NCI-H1092 (cell line): Measurements from ENCODE around the gene LKAAEAR1.

Experiments
- DNase-seq: peaks from one replicate; lab custom pipeline; 2025; lab: John Stamatoyannopoulos, UW

LKAAEAR1 gene

DNA sequence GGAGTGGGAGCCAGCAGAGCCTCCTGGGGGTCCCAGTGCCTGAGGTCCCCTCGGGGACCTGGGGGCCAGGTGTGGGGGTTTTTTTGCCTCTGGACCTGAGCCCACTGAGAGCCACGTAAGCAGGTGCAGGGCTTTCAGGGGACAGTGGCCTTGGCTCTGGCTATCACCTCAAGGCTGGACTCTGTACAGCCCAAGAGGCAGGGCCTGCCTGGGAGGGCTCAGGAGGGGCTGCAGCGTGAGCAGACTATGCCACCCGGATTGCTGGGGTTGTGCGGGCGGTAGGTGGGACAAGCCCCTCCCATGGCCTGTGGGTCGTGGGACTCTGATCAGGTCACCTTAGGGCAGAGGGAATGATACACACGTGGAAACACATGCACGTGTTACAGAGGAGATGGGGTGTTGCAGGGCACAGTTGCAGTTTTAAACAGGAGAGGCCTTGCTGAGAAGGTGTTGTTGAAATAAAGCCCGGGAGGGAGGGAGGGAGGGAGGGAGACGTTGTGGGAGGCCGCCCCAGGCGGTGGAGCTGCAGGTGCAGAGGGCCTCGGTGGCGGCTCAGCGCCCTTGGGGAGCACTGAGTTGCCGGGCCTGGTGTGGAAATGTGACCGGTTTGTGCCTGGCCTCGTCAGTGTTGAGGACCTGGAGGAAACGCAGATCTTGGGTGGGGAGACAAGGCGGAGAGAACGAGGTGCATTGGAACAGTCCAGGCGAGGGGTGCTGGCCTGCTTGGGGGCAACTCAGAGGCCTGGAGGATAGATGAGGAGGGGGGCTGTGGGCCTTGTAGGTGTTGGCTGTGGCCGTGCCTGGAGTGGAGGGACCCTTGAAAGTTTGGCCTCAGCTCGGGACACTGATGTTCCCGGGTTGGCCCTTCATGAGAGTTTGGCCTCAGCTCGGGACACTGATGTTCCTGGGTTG, 18.9 kb downstream of the LKAAEAR1 start:
- no peak for DNase-seq

DNA sequence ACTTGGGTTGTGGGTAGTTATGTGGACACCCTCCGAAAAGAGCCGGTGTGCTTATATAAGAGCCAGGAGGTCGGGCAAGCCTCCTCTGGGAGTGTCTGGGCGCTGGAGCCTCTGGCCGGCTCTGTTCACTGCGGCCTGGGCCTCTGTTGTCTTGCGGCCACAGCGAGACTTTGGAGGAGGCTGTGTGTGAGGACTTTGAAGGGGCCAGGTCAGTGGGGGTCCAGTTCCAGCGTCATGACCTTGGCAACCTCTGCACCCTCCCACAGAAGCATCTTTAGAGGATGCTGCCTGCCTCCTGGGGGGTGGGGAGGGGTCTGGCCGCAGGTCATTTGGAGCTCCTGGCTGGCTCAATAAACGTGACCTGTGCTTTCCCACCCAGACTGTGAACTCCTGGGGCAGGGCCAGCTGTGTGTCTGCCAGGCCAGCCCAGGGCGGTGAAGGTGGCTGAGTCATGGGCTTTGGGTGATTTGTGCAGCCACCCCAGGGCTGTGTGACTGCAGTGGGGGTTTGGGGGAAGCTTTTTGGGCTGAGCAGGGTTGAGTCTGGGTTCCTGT, 20.0 kb downstream of the LKAAEAR1 start:
- DNase-seq = no peak

DNA sequence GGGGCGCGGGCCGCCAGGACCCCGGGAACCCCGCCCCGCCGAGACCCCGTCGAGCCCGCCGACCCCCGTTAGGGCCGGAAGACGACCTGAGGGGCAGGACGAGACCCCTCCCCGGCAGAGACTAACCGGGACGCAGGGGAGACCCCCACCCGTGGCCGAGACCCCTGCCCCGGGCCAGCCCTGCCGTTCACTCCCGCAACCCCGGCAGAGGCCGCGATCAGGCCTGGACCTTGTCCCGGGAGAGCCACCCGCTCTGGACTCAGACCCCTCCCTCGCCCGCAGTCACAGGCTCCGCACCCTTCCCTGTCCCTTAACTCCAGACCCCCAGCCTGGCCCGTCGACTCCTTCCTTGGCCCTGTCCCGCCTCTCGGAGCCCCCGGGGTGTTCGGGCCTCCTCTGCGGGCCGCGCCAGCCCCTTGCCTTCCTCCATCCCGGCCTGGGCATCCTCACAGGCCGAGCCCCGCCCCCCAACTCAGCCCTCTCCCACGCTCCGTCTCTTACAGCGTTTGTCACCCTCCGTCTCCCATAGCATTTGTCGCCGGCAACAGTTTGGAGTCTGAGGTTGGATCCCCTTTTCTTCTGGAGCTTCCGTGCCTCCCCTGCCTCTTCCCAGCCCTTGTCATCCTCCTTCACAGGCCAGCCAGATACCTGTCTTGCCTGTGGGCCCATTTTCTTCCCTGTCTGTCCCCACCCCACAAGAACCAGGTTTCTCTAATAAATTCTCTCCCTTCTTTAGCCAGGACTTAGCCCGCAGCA, 20.6 kb downstream of the LKAAEAR1 start:
- no peak for DNase-seq

DNA sequence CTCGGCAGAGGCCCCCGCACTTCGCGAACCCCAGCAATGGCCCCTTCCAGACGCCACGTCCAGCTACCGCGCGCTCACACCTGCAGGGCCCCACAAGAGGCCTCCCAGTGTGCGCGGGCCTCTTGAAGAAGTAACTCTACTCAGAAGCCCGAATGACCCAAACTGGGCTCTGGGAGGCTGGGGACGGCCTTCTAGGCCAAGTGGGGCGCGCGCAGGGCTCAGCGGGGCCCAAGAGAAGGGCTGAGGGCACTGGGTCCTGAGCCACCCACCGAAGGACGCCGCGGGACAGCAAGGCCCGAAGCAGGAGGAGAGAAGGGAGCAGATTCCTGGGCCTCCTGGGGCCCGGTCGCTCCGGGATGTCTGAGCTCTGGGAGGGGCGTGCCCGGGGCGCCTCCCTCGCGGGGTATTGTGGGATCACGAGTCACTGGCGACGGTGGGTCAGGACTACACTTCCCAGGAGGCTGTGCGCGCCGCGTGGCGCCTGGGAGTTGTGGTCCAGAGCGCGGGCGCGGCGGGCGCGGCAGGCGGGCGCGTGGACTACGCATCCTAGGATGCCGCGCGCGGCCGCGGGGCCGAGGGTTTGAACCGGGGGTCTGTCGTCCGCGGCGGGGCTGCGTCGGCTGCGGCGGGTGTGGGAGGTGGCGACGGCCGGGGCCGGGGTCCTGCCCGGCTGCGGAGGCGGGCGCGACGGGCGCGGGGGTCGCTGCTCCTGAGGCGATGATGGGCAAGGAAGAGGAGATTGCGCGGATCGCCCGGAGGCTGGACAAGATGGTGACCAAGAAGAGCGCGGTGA, 21.4 kb downstream of the LKAAEAR1 start, which contains the start of gene TCEA2:
TSS of gene TCEA2 (plus strand) at position 603 of the 793 bp plus-strand sequence. CDS start at position 718, 115 bp downstream.
- DNase-seq = peak; percentile 91

DNA sequence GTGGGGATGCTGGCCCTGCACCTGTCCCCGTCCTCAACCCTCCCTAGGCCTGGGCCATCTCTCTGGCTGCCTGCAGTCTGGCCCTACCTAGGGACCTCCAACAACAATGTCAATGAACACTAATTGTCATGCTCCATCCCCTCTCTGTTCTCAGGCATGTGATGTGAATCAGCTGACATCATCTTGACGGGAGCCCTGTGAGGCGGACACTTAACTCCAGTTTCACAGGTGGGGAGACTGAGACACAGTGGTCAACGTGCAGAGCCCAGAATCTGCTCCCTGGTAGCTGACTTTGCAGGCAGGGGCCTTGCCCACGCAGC, 22.0 kb downstream of the LKAAEAR1 start:
- no peak for DNase-seq

DNA sequence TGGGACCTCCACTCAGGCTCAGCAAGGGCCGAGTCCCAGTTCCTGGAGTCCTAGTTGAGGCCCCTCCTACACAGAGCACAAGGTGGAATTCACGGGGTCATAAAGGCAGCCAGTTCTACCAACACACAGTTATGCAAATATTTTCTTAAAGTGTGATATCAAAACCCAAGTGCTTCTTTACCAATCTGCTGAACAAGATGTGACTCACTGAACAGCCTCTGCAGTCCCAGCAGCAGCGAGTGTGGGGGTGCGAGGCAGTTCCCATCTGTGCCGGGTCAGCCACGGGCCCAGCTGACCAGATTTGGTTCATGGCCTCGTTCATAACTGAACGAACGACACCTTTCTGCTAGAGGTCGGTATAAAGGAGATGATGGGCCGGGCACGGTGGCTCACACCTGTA, 25.7 kb downstream of the LKAAEAR1 start:
- DNase-seq = no peak

DNA sequence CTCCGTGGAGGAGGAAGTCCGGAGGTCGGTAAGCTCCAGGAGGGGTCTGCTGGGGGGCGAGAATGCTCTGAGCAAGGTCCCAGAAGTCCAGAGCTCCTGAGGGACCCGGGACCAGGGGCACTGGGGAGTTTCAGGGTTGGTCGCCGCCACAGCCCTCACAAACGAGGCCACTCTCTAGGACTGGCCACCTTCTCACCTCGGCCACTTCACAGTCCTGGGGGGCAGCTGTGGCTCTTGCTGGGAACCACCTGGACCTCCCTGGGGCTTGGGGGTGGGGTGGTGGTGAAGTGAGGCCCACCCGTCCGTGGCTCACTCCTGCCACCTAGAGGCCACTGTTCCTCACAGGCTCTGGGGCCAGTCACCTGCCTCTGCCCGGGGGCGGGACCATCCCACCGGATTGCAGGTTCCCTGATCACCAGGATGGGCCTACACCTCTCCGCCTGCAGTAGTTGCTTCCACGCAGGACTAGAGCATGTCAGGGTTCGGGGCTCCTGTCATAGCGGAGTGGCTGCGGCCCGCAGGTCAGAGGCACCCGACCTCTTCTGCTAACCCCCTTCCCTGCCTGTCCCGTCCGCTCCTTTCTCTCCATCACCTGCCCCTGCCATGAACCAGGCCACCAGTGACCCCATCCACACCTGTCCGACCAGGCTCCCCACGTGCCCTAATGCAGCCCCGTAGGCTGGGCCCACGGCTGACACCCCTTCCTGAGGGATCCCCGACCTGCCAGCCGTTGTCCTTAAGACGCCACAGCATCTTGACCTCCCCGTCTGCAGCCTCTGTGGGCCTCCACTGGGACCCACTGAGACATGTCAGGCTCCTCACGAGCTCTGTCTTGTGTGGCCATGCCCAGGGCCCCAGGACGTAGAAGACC, 26.3 kb downstream of the LKAAEAR1 start:
- DNase-seq = peak; percentile 22

DNA sequence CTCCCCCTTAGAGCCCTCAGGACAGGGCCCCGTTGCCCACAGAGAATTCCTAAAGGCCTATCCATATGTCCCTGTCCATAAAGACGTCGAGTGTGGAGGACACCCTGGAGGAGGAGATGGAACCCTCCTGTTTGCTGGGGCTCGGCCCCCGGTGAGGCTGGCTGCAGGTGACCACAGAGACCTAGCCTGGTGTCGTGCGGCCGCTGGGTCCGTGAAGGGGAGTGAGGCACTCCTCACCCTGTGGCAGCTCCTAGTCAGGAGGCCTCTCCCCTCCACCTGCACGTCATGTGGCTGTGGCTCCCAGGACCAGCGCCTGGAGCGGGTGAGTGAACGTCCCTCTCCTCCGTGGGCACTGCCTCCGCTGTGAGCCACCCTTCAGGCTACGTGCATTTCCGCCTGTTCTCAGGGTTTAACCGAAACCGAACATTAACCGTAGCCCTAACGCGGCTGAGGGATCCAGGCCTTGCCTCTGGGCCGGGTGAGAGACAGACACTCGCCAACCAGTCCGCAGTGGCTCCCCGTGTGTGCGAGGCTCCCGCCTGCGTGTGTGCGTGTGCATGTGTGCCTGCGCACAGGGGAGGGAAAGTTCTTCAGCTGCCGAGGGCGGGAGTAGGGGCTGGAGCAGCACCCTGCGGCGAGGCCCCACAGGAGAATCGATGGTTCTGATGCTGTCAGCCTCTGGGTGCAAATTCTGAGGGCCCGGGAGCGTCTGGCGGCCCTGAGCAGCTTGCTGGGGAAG, 27.1 kb downstream of the LKAAEAR1 start:
- DNase-seq = no peak

DNA sequence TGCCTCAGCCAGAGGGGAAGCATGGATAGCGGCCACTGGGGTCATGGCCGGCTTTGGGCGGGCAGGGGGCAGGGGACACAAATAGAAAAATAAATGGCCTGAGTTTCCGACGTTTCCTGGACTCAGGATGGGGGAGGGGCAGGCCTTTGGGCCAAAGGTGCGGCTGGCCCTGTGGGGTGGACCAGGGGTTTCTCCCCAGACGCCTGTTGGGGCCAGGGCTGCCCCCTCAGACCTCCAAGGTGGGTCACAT, 27.6 kb downstream of the LKAAEAR1 start:
- no peak for DNase-seq

DNA sequence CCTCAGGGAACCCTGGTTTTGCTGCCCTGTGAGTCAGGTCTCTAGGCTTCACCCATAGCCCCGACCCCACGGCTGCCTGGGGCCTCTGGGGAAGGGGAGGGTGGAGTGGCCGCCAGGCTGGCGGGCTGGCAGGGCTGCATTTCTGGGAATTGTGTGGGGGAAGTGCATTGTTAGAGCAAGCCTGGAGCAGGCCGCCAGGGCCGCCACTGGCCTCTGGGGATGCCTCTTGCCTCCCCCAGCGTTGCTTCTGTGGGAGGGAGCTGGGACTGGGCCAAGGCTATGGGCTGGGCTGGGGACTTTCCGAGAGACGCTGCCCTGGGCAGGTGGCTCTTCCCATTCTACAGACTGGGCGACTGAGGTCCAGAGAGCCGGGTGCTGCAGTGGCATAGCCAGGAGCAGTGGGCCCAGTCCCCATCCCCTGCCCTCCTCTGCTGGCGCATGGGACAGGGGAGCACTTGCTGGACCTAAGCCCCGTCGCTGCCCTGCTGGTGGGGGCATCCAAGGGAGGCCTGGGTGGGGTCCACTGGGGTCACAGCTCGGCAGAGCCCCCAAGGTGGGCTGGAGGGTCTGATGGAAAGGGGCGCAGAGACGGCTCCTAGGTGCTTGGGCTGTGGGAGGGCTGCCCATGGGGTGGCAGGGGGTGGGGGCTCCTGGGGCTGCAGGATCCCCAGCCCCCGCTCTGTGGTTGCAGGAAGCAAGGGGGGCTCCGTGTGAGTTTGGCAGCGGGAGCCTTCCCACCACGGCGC, 28.1 kb downstream of the LKAAEAR1 start:
- no peak for DNase-seq

DNA sequence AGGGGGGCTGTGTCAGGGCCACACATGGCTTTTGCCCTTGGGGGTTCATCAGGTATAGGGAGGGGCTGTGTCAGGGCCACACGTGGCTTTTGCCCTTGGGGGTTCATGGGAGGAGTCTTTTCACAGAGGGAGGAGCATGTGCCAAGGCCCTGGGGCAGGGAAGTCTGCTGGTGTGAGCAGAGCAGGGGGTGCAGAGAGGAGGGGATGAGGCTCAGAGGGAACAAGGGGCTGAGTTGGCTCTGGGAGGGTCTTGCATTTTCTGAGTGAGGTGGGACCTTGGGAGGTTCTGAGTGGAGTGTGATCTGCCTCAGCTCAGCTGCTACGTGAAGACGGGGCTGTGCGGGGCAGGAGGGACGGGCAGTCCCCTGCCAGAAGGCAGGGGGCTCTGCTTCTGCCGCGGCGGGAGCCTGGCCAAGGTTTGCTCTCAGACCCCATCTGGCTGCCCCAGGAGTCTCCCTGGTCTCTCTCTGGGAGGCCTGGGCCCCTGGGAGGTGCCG, 28.8 kb downstream of the LKAAEAR1 start:
- no peak for DNase-seq

DNA sequence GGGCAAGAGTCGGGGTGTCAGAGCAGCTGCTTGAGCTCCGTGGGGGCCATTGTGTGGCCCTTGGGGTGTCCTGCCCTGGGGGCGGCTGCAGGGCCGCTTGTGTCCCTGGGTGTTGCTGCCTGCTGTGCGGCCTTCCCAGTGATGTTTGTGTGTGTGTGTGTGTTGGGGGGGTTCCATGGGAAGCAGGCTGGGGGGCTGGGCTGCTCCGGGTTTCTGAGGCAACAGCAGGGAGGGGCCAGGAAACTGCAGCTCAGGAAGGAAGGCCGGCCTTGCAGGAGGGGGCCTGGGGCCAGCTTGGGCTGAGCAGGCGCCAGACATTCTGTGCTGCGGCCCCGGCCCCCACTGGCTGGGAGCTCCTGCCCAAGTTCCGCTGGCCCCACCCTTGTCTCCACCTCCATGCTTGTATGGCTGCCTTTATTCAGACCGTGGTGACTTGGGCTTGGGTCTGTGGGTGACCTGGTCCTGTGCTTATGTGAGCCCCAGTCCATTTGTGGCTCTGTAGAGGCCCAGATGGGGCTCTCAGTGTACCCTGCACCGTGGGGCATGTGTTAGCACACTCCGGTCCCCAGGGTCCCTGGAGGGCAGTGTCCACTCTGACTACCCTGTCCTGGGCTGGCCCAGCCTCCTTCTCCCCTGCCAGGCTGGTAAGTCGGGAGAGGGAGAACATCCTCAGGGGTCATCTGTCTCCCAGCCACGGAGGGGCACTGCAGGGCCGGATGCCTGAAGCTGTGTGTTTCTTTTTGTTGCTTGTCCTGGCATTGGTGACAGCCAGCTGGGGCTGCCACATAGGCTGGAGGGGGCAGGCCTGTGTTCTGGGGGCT, 30.1 kb downstream of the LKAAEAR1 start:
- DNase-seq = no peak

DNA sequence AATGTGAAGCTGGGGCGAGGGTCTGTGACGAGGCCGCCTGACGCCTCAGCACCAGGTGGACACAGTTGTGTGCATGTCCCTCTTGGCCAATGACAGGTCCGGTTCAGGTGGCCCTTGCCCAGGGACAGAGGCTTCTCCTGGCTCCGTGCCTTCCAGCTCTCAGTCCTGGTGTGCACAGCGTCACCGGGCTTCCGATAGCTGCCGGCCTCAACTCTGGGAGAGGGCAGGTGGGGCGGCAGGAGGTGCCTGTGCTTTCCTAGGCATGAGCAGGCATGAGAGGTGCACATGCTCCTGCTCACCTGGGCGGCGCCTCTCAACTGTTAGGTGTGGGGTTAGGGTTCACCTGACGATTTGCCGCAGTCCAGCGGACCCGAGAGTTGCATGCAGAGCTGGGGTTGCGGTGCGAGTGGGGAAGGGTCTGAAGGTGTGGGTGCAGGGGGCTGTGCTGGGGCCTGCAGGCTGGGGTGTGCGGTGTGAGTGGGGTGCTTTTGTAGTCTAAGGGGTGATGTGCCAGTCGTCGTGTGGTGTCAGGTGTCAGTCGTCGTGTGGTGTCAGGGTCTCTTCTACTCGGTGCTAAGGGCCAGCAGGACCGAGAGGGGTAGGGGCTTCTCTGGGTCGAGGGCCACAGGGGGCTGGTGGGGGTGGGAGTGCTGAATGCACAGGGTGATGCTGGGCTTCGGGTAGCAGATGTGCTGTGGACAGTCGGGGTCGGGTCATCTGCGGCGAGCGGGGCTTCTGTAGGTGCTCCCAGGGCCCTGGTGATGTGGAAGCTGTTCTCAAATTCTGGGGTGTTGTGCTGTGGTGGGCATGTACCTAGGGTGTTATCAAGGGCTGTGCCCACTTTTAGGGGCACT, 31.0 kb downstream of the LKAAEAR1 start:
- DNase-seq = no peak

DNA sequence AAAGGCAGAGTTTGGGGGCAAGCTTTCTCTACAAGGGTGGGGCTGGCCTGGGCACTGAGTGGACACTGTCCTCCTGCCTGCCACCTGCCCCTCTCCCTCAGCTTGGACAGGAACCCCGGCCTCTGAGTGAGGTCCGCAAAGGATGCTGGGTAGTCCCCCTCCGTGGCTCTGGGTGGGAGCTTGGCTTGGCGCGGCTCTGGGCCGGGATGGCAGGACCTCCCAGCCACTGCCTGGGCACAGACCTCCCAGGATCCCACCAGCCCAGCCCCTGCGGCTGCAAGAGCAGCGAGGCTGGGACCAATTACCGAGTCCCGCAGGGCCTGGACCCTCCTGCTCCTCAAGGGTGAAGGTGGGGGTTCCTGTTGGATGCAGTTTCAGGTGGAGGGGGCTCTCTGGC, 31.9 kb downstream of the LKAAEAR1 start:
- no peak for DNase-seq

DNA sequence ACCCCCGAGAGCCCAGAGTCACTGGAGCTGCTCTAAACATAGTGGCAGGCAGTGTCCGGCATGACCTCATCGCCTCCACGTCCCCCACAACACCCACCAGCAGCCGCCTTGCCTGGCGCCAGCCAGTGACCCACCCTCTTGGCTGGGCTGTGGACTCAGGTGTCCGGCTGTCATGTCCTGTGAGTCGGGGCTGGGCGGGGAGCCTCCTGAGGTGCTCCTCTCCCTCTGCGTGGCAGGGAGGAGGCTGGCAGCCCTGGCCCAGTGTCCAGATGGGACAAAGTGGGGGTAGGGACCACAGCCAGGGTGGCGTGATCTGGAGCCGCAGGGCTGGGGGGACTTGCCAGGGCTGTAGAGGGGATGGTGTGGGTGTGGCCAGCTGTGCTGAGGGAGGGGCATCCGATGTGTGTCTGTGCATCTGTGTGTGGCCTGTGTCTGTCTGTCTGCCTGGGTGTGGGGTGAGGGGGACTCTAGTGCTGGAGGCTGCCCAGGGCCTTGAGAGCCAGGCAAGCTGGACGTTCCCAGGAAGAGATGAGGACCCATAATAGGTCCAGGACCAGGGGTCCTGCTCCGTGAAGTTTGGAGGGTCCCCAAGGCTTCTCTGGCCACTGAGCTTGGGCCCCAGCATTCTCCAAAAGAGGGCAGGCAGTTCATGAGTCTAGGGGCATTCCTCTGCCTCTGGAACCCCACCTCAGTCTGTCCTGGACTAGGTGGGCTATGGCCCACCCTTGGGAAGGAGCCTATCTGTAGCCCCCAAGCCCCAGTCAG, 32.5 kb downstream of the LKAAEAR1 start:
- no peak for DNase-seq

DNA sequence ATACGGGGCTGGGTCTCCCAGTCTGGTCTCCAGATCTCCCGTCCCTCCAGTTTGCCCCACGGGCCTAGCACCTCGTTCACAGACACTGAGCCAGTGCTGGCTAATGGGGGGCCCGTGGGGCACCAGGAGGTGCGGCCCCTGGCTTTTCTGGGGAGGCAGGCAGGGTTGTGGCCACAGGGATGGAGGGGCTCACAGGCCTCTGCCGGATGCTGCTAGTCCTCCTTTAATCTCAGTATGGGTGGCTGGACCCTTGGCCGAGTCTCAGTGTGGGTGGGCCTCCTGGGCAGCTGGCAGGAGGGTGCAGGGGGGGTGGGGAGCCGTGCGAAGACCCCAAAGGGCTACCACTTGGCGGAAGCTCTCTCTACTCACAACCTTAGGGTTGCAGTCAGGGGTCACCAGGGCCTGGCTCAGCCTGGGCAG, 33.2 kb downstream of the LKAAEAR1 start:
- DNase-seq = no peak
